ENCODE data around the gene BMERB1.

GRCh38 chr16:15521390-15521757, 87.0 kb downstream of the BMERB1 start:
- TF ChIP-seq EP300 (IDR thresholded peaks at IDR 0.05) = no peak
- no peak for TF ChIP-seq CTCF (IDR thresholded peaks at IDR 0.05)
